SIG-M5 treated with dmso at 0.1 percent for 504 hours (cell line): ENCODE data around the gene CYLD.
A peak's percentile ranks its signal among the peaks of the same experiment; 100 is the strongest.

ENCODE experiments used
- DNase-seq: peaks from one replicate; lab custom pipeline; 2025; ENCODE audit not compliant: unreplicated experiment; lab: John Stamatoyannopoulos, UW

The CYLD gene

GRCh38 chr16:50776037-50776436 lies 34.2 kb downstream of the CYLD start:
- DNase-seq: no peak

DNA sequence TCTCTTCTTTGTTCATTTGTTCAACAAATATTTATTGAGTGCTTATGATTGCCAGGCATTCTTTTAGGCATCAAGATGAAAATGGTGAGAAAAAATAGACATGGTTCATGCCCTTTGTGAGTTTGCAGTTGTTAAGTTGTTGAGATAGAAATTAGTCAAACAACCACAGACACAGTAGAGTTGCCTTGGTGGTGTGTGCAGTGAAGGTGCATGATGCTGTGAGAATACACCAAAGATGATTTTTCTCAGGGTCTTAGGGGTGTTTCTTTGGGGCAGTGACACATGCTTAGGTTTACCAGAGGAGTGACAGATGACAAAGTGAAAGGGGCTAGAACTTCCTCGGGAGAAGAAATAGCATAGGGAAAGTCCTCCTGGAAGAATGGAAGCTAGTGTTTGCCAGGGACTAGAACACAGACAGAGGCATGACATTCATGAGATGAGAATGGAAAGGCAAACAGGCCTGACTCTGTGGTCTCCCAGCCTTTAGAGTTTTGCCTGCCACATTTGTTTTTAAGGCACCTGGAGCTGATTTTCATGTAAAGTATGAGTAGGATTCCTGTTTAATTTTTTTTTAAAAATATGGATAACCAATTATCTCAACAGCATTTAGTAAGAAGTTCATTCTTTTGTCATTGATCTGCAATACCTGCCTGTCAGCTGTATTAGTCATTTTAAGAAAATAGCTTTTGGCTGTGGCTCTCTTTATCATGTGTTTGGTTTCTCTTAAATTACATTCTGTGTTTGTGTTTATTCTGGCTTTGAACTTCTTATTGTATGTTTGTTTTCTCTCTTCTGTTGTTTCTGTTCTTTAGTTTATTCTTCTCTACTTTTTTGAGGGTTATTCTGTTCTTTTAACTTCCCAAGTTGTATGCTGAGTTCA lies 36.6 kb downstream of the CYLD start:
- no peak for DNase-seq

- no peak for DNase-seq
Observed at GRCh38 chr16:50781043-50781442, 39.2 kb downstream of the CYLD start.

DNA sequence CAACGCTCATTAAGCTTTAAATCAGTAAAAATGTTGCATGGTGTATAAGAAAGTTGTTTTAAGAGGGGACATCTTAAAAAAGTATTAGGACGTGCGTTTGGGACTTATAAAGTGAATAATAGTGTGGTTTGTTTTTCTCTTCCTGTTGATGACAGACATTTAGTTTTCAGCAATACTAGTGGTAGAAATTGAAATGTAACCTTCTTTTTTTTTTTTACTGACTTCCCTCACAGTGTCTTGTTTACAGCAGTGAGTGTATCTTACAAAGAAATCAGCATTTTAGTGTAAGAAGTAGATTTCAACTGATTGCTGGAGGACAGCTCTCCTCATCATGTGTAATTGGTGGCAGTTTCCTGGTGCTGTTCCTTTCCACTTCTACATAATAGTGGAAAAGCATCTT lies 39.6 kb downstream of the CYLD start:
- DNase-seq: no peak

DNA sequence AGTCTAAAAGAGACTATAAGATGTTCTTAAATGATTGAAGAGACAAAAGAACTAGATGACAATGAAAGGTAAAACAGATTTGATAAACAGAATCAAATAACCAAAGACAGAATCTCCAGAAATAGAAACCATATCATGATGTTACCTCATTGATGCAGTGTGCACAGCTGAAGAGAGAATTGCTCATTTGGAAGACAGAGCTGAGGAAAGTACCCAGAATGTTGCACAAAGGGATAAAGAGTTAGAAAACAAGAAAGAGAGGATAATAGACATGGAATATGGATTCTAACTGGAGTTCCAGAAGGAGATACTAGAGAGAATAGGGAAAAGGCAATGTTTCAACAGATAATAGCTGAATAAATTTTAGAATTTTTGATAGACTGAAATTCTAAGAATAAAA lies 47.9 kb downstream of the CYLD start:
- no peak for DNase-seq

GRCh38 chr16:50791522-50791921 lies 49.6 kb downstream of the CYLD start:
- no peak for DNase-seq

GRCh38 chr16:50796829-50797228 lies 54.9 kb downstream of the CYLD start:
- no peak for DNase-seq

DNA sequence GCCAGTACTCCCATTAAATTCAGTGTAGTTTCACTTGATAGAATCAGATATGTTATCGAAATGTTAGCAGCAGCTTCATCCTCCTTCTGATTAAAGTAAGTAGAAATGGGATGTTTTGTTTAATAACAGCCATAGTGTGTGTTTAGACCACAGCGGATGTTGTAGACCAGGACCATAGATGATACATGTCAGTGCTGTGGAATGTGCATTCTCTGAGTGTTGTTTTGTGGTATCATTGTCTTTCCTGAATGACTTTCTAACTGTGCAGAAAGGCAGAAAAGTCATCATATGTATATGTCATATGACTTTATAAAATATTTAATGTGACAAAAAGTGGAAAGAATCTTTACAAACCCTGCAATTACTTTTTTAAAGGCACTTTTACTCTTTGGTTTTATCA lies 55.6 kb downstream of the CYLD start:
- no peak for DNase-seq

GRCh38 chr16:50800074-50800473 lies 58.2 kb downstream of the CYLD start:
- DNase-seq: no peak

GRCh38 chr16:50801036-50801435 lies 59.1 kb downstream of the CYLD start:
- DNase-seq: no peak

GRCh38 chr16:50802000-50802399 lies 60.1 kb downstream of the CYLD start:
- DNase-seq: no peak

DNA sequence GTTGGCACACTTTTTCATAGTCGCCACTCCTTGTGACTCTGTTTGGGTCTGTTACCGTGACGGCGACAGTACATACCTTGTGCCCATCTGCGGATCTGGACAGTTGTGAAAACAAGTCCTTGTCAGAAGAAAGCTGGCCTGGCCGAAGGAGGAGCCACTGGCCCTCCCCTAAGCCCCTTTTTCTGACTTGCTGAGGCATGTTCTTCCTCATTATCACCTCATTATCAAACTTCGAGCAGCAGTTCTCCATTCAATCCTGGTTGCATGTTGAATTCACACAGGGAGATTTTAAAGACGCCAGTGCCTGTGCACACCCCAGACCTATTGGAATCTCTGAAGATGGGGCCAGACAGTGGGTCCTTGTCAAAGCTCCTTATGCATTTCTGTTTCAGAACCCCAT lies 61.1 kb downstream of the CYLD start:
- no peak for DNase-seq

- no peak for DNase-seq
Observed at GRCh38 chr16:50804290-50804907, 62.5 kb downstream of the CYLD start.

DNA sequence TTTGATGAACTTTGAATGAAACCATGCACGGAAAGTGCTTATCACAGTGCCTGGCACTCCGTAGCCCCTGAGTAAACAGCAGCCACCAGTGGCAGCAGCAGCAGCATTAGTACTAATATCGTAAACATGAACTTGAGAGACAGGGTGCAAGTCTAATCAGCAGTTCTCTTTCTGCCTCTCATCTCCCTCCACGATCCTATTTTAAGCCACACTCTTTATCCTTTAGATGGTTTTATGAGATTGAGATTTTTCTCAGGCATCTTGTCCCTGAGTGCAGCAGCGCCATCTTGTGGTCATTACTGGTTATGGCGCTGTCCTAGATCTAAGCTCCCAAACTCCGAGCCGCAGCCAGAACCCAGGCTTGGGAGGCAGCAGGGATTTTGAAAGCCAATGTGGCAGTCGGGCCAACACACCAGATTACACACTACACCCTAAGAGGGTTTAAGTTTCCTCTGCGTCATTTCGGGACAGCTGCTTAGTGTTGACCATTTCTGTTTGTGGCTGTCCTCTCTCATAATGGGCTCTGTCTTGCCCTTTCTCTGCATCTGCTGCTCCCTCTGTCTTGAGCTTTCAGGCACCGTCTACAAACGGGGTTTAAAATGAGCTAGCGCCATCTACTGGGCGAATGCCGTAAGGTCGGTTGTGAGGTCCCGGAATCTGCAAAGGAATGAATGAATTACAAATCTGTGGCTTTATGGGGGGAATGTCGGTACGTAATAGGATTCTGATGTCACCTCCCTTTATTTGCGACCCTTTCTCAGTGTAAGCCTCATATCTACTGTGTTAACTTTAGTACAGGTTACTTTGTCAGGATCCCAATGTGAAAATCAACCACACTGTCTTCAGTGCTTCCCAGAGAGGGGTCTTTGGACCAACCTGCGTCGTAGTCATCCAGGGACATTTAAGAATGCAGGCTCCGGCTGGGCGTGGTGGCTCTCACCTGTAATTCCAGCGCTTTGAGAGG lies 64.5 kb downstream of the CYLD start:
- DNase-seq: peak; percentile 81

DNA sequence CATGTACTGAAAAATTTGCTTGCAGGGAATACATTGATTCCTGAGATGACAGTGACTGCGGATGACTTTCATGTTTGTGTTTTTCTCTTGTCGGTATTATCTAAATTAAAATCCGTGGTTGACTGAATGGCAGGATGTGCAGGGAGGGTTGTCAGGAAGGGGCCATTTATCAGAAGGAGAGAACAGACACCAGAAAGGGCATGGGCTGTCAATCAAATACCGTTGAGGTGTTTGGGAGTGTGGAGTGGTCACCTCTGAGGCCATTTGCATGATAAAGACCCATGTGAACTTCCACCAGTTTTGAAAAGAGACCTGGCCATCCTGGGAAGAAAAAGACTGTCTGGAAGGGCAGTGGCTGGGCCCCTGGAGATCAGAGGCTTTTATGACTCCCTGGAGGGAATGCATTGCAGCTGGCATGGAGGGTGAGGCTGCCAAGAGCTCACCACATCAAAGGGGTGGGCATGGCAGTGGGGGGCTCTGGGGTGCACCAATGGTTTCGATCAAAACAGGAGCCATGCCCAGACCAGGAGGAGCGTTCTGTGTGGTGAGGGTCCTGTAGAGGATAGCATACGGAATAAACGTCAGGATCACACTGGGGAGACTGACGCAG lies 67.1 kb downstream of the CYLD start:
- DNase-seq: no peak

DNA sequence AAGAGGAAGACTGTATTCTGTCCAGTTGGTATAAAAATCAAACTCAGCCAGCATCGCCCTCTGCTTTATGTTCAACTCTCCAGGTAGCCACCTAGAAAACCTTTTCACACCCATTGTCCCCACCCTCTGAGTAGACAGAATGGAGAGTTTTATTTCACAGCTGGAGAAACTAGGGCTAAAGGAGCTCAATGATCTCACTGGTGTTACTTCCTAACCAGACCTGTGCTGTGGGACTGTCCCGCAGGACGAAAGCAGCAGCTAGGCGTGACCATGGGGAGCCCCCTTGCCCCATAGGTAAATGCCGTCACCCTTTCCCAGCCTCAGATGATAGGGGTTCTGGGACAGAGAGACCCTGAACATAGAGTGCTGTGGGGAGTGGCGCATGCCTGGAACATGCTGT lies 67.7 kb downstream of the CYLD start:
- DNase-seq: no peak

- DNase-seq: no peak
Observed at GRCh38 chr16:50810241-50810965, 68.5 kb downstream of the CYLD start.

DNA sequence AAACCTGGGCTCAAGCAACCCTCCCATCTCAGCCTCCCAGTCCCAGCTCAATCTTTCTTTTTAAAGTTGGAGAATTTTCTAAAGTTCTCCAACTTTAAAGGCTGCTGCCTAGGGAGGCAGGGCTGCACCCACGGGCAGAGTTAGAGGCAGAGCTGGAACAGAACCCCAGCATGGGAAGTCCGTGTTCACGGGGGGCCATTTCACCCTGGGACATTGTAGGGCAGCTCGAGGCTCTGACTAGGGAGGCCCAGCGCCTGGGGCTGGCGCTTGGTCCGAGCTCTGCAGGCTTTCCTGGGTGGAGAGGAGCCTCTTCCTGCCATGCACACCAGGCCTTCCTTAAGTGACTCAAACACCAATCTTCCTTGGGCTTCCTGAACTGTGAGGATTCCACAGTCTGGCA lies 70.2 kb downstream of the CYLD start:
- DNase-seq: no peak

DNA sequence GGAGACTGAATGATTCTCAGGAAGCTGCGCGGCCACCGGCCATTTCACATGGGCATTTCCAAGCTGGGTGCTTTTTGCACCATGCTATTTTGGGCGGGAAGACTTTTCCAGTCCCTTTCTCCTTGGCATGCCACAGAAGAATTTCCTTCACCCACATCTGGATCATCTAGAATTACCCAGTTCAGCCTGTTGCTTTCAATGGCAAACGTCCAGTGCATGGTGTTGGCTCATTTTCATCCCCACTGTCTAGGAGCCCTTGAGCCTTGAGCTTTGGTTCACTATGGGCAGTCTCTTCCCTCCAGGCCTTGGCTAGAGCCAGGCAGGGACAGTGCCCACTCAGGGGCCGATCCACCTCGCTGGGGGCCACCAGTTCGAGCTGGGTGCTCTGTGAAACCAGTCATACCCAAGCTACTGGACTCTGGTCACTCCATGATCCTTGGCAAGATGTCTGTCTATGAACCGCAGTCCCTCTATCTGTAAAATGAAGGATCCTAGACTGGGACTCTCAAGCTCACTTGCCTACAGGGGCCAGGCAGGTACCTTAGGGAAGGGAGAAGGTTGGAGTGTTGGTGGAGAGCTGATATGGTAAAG lies 71.1 kb downstream of the CYLD start:
- DNase-seq: no peak

GRCh38 chr16:50814052-50814451 lies 72.2 kb downstream of the CYLD start:
- no peak for DNase-seq
